GM12891 (cell line): Measurements from ENCODE around the gene GAL3ST3.
"Not testable (repeated sequence)": the region's sequence is repeated elsewhere in the genome, so short reads cannot be mapped to it uniquely, and the experiment has no call there.

Experiments used
- DNase-seq: peaks from one replicate; pipeline ENCODE4 v3.0.0; 2011; ENCODE audit warnings: low spot score; ENCODE audit not compliant: insufficient read length
- FAIRE-seq: peaks from 2 replicates; lab custom pipeline; 2011; peaks lifted over from hg19 to GRCh38; lab: Jason Lieb, UNC
- PAX5 ChIP-seq: IDR thresholded peaks from 2 replicates; pipeline ENCODE4 v1.6.1; 2011; ENCODE audit warnings: low read length, moderate library complexity, mild to moderate bottlenecking; ENCODE audit not compliant: insufficient read depth, severe bottlenecking
- POLR2A ChIP-seq: IDR thresholded peaks from 2 replicates; pipeline ENCODE4 v1.6.1; 2011; ENCODE audit warnings: low read depth, low read length, control low read depth
- POLR2AphosphoS5 ChIP-seq: IDR thresholded peaks from 2 replicates; pipeline ENCODE4 v1.6.1; 2011; ENCODE audit warnings: low read depth, low read length, control low read depth
- POU2F2 ChIP-seq: IDR thresholded peaks from 2 replicates; pipeline ENCODE4 v1.6.1; 2011; ENCODE audit warnings: low read depth, mild to moderate bottlenecking, control low read depth, low read length, moderate library complexity
- SPI1 ChIP-seq: IDR thresholded peaks from 2 replicates; pipeline ENCODE4 v1.6.1; 2011; ENCODE audit warnings: low read depth, low read length, control low read depth
- TAF1 ChIP-seq: IDR thresholded peaks from 2 replicates; pipeline ENCODE4 v1.6.1; 2011; ENCODE audit warnings: low read depth, low read length, control low read depth

The GAL3ST3 gene

DNA sequence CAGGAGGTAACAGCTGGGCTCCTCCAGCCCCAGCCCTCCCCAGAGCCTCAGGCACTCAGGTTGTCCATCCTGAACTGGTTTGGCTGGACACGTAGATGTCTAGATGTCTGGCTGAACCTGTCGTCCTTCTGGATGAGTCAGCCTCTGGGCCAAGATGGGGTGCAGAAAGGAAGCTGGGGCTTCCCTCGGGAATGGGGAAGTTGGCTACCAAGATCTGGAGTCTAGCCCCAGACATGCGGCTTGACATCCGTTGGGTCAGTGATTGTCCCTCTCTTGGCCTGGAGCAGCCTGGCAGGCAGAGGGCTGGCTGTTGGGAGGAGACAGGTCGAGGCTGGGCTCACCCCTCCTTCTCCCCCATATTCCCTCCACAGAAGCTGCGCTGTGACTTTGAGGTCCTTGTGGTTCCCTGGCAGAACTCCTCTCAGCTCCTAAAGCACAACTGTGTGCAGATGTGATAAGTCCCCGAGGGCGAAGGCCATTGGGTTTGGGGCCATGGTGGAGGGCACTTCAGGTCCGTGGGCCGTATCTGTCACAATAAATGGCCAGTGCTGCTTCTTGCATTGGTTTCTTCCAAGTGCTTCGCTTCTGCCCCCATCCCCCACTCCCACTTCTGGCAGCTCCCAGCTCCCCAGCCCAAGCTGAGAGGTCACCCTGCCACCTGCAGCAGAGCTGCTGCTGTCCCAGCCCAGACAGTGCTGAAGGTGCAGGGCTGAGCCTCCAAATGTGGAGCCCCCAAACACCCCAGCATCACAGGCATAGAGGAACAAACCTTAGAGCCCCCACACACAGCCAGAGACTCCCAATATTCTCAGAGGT lies 35.8 kb downstream of the GAL3ST3 start:
- no peak for FAIRE-seq
- DNase-seq: no peak

DNA sequence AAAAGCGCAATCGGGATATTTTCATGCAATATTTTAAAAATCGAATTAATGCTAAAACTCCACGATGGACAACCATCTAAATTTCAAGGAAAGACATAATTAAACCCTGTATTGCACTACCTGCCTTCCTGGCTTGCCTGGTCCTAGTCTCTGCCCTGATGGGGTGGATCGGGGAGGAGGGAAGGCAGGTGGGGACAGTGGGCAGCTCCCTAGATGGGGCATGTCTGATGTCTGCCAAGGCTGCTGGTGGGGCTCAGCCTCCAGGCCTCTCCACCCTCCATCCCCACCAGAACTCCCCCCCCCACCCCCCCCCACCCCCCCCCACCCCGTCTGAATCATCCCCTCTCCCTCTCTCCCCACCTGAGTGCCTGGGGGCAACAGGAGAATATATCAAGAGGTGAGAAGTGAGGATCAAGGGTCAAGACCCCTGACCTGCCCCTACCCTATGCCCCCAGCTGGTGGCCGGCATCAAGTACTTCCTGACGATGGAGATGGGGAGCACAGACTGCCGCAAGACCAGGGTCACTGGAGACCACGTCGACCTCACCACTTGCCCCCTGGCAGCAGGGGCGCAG lies 36.5 kb downstream of the GAL3ST3 start:
- FAIRE-seq: no peak
- TF ChIP-seq POLR2AphosphoS5: no peak
- no peak for TF ChIP-seq PAX5
- TF ChIP-seq POLR2A: no peak
- TF ChIP-seq POU2F2: no peak
- no peak for TF ChIP-seq SPI1
- TF ChIP-seq TAF1: no peak
- no peak for DNase-seq

More for the DNA sequence above, 35.8 kb downstream of the GAL3ST3 start:
- TF ChIP-seq SPI1 (no peak), POLR2AphosphoS5 (no peak), POLR2A (no peak), TAF1 (no peak), PAX5 (no peak), POU2F2 (no peak)

DNA sequence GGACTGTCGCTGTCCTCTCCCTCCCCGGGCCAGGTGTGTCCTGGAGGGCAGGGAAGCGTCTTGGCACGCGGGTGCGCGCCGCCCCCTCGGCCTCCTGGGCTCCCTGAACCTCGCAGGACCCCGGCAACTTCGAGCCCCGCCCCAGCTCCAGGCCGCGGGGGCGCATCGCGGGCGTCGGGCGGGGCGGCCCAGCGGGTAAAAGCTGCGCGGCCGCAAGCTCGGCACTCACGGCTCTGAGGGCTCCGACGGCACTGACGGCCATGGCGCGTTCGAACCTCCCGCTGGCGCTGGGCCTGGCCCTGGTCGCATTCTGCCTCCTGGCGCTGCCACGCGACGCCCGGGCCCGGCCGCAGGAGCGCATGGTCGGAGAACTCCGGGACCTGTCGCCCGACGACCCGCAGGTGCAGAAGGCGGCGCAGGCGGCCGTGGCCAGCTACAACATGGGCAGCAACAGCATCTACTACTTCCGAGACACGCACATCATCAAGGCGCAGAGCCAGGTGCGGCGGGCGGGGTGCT lies 37.1 kb downstream of the GAL3ST3 start, which contains the start of gene CST6:
Gene CST6, plus strand, starts transcription at position 224 of the 519 bp plus-strand sequence. Its CDS starts 37 bp downstream, at position 261.
- TF ChIP-seq POU2F2 (no peak), TAF1 (no peak), POLR2A (no peak), PAX5 (no peak), SPI1 (no peak), POLR2AphosphoS5 (no peak)
- no peak for DNase-seq
- no peak for FAIRE-seq

DNA sequence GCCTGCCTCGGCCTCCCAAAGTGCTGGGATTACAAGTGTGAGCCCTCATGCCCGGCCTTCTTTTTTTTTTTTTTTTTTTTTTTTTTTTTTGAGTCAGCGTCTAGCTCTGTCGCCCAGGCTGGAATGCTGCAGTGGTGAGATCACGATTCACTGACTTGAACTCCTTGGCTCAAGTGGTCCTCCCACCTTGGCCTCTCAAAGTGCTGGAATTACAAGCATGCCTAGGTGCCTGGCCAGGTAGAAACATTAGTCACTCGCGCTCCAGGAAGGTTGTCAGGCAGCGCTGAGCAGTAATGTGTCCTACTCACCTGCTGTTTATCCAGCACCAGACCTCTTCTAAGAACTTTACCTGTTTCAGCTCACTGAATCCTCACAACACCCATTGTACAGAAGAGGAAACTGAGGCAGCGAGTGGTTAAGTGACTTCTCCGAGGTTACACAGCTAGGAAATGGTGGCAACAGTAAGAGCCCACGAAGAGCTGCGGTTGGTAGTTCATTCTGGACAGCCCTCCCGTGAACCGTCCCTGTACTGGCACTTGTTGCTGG lies 37.6 kb downstream of the GAL3ST3 start:
- no peak for DNase-seq

DNA sequence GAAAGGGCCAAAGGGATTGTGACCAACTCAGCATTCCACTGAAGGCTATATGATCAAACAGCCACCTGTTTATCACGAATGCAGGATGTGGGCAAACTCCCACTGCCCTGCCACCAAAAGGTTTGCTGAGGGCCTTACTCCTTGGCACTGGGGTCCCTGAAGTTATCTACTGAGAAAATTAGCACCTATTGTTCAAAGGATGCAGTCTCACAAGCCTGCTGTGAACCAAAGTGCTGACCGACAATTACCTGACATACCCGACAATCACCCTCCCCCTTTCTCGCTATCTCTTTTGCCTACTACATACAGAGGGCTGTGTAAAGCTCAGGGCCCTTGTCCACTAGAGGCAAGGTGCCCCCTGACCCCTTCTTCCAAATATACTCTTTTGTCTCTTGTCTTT lies 38.9 kb downstream of the GAL3ST3 start:
- not testable (repeated sequence) for DNase-seq, FAIRE-seq

More for the DNA sequence above, 37.6 kb downstream of the GAL3ST3 start:
- no peak for FAIRE-seq
- no peak for TF ChIP-seq PAX5
- TF ChIP-seq TAF1: no peak
- TF ChIP-seq POU2F2: no peak
- no peak for TF ChIP-seq POLR2A
- TF ChIP-seq POLR2AphosphoS5: no peak
- TF ChIP-seq SPI1: no peak

DNA sequence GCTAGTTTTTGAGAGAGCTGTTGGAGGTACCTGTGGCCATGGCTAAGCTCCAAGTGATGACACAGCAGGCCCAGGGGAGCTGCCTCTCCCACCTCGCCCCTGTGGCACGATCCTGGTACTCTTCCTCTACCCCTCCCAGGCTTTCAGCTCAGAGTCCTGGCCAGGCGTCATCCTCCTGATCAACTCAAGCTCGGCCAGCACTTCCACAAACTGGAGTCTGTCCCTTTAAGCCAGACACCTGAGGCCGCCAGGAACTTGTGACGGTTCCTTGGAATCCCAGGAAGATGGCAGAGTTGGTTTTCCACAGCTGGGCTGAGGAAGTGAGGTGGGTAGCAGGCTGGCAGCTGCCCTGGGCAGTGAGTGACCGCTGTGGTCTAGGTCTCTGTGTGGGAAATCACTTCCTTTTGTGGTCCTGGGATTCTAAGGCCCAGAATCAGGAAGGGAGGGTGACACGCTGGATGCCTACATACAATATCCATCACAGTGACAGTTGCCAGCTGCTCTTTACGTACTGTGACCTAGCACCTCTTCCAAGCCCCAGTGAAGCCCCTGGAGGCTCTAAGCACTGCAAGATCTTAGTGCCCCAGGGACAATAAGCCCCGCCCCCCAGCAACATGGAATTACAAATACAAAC lies 40.4 kb downstream of the GAL3ST3 start:
- DNase-seq (no peak), FAIRE-seq (no peak)
- no peak for TF ChIP-seq TAF1

DNA sequence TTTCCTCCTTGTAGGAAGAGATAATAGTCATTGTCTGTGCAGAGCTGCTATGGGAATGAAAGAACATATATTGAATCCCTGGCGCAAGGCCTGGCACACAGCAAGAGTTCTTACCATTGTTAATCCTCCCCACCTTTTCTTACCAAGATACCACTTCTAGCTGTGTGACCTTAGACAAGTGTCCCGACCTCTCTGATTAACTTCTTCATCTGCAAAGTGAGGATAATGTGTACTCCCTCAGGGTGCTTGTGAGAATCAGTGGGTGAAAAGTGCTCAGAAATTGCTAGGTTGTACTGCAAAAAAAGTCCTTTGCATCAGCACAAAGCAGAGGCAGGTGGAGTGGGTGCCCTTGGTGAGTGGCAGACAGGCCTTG lies 40.9 kb downstream of the GAL3ST3 start:
- DNase-seq: no peak
- TF ChIP-seq POU2F2 (no peak), POLR2AphosphoS5 (no peak), TAF1 (no peak), POLR2A (no peak), PAX5 (no peak), SPI1 (no peak)
- no peak for FAIRE-seq

DNA sequence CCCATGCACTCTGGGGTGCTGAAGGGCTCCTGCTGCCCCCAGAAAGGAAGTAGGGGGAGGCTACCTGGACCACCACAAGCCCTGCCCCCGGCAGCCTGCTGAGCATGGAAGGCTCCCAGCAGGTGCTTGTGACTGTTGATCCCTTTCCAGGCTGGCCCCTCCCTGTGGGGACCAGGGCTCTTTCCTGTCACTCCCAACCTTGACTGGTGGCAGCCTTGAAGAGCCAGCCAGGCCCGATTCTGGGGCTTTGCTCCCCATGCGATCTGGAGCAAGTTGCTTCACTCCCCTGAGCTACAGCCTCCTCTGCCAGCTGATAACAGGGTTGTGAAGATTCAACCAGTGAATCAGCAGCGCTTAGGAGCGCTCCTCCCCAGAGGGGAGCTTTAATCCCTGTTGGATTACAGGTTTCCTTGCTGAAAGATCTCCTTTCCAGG lies 41.7 kb downstream of the GAL3ST3 start:
- no peak for FAIRE-seq
- DNase-seq: no peak
- TF ChIP-seq PAX5 (no peak), SPI1 (no peak), POLR2A (no peak), POU2F2 (no peak), POLR2AphosphoS5 (no peak), TAF1 (no peak)

DNA sequence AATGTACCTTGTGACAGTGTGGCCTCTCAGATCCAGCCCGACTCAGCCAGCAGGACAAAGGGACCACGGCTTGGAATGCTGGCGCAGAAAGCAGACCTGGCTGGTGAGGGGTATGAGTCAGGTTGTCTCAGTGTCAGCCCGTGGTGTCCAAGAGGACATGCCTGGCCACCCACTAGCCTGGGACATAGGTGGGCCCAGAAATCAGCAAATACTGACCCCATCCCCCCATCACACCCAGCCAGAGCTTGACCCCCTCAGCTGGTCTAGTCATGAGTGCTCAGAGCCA lies 42.1 kb downstream of the GAL3ST3 start:
- FAIRE-seq (no peak), DNase-seq (no peak)
- TF ChIP-seq PAX5: no peak
- TF ChIP-seq POLR2A: no peak
- no peak for TF ChIP-seq POU2F2
- TF ChIP-seq POLR2AphosphoS5: no peak
- TF ChIP-seq SPI1: no peak
- TF ChIP-seq TAF1: no peak
